ENCODE measurements around the gene ADAM12.

DNA sequence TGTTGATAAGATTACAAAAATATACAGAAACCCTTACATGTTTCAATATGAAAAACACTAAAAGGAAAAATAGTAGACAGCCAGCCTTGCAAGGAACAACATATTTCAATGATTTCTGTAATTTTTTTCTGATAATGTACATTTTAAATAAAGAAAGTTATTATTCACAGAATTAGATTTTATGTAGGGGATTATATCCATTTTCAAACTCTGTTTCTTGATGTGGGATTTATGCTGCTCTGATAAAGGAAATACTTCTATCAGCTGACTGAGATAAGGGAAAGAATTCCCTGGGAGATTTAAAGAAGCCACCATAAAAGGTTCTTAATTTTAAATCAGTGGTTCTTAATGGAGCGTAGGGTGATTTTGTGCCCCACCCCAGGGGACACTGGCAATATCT lies 180.4 kb downstream of the ADAM12 start:
- TF ChIP-seq CTCF (IDR thresholded peaks at IDR 0.05), result no peak
- no peak for TF ChIP-seq POLR2A (IDR thresholded peaks at IDR 0.05)
